ENCODE data around the gene BOD1.

DNA sequence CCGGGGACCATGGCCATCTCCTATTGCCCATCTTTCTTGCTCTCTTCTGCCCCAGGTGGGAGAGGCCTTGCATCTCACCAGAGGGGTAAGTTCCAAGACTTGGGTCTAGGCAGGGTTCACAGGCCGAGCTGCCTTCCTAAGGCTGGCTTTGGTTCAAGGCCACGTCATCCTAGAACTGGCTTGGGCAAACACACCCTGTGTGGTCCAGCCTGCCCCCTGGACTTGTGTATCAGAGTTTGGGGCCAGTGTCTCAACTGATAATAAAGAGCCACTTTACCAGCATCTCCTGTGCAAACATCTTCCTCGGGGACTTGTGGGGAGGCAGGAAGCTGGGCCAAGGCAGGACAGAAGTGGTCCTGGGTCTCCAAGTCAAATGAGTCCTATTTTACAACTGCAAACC lies 17.8 kb downstream of the BOD1 start:
- TF ChIP-seq, protein P1, sequence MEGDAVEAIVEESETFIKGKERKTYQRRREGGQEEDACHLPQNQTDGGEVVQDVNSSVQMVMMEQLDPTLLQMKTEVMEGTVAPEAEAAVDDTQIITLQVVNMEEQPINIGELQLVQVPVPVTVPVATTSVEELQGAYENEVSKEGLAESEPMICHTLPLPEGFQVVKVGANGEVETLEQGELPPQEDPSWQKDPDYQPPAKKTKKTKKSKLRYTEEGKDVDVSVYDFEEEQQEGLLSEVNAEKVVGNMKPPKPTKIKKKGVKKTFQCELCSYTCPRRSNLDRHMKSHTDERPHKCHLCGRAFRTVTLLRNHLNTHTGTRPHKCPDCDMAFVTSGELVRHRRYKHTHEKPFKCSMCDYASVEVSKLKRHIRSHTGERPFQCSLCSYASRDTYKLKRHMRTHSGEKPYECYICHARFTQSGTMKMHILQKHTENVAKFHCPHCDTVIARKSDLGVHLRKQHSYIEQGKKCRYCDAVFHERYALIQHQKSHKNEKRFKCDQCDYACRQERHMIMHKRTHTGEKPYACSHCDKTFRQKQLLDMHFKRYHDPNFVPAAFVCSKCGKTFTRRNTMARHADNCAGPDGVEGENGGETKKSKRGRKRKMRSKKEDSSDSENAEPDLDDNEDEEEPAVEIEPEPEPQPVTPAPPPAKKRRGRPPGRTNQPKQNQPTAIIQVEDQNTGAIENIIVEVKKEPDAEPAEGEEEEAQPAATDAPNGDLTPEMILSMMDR (conservative IDR thresholded peaks at IDR 0.05 in 1 of 2, IDR thresholded peaks at IDR 0.05 in 1 of 2; ENCODE audit: low read depth in 1 of 2, low read length in 2 of 2), result no peak
- TF ChIP-seq EZH2 (IDR thresholded peaks at IDR 0.05; ENCODE audit: low read length, missing control alignments), result no peak
